ENCODE data around the gene FRMD4A. TPM values are rescaled to one million over a fixed set of nuclear protein-coding genes. Genes with fewer than 3 reads are reported as not detected.

Gene FRMD4A
- total and polyA plus RNA-seq, 10 of the 15 experiments (the other 5 are each of a cell fraction or from before 2014, with no cell fraction given), result 17.8 to 75.2 (median 39.1) TPM

DNA sequence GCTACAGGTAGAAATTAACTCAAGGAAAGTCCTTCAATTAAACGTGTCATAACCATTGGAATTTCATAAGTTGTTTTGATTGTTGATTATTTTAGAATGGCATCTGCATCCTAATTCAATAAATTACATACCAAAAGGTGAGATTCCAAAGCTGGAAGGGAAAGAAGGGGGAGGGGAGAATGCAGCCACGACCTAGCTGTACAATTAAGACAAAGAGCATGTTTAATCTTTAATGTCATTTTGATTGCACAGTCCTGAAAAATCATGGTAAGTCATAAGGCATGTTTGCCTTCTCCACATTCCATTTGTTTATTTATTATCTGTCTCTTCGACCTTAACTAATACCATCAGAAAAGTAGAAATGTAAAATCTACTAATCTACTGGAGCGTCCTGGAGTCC, 358.1 kb downstream of the FRMD4A start (continued):
- no peak for TF ChIP-seq LARP7 (IDR thresholded peaks at IDR 0.05)
- no peak for TF ChIP-seq SREBF2 (IDR thresholded peaks at IDR 0.05; ENCODE audit: low read length)

DNA sequence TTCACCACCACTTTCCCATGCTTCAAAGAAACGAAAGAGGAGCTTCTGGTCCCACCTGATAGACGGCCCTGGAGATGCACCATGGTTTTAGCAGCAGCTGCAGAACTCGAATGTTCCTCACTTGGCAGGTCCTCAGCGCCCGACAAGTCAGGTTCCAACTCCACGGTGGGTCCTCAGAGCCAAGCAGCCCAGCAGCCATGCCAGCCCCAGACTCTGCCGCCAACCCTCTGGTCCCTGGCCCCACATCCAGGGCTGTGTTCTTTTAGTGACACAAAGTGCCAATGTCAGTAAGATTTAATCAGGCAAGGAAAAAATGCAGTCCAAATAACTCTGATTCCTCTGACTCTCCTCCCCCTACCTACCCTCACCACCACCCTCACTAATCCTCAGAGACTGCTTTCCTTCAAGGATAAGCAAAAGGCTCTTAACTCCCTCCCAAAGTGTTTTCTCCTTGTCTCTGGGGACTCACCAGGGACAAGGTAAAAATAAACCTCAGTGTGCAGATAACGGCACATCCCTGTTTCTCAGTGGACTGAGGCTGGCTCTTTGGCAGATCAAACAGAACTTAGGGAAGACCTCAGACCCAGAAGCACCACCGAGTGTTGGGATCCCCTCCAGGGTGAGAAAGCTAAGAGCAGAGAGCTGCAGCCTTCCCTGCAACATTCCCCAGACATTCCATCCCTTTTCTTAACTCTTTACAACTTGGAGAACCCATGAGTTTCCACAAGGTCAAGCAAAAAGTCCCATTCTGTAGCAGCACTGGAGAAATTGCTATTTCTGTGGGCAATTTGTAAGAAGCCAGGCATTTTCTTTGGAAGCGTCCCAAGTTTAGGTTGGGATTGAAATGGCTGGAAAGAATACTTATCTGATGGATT, 358.9 kb downstream of the FRMD4A start:
- POLR2A ChIA-PET, result no interaction called here
- H2AFZ ChIP-seq (ENCODE audit: control insufficient read depth, low read depth, low read length), result no peak overlapping the region
- no peak overlapping the region for H3K9ac ChIP-seq (ENCODE audit: control insufficient read depth, insufficient read depth, low read length)
- no peak overlapping the region for H3K4me2 ChIP-seq (ENCODE audit: control insufficient read depth, insufficient read depth)
- in situ Hi-C loops (cut with MboI) (no loop called here), intact Hi-C loops (cut with micrococcal nuclease; ENCODE audit: unreplicated experiment) (no loop called here)
- peaks cover 13% of the 10 kb centered on the region for H3K4me1 ChIP-seq (ENCODE audit: control insufficient read depth, insufficient read depth, low read length)
- no peaks in the 10 kb centered on the region for H3K79me2 ChIP-seq (ENCODE audit: control insufficient read depth, insufficient read depth, low read length)
- no peak overlapping the region for H3K4me3 ChIP-seq
- CTCF ChIA-PET, result no interaction called here
- SMC1A ChIA-PET (ENCODE audit: uncharacterized antibody, unreplicated experiment), result interaction anchor here (0.7 to 1.1 kb wide), 2 partner anchors 38 to 111 kb away, joined by 3 to 4 read pairs; no protein-coding TSS in a partner anchor
- no peak overlapping the region for H3K27ac ChIP-seq (ENCODE audit: control insufficient read depth, insufficient read depth)
- H4K20me1 ChIP-seq (ENCODE audit: control insufficient read depth, insufficient read depth), result no peaks in the 10 kb centered on the region
- RAD21 ChIA-PET (ENCODE audit: unreplicated experiment), result interaction anchor here (0.8 kb wide), 1 partner anchor 9 kb away, joined by 3 read pairs; no protein-coding TSS in a partner anchor
- ATAC-seq (no peak), FAIRE-seq (no peak), DNase-seq (ENCODE audit: low read depth, low spot score) (no peak)
- H3K36me3 ChIP-seq (ENCODE audit: control insufficient read depth in 2 of 2, insufficient read depth in 2 of 2, low read length in 1 of 2), result no peaks in the 10 kb centered on the region; a peak in 2 of 4 replicates
- BruUV-seq (replicated peaks), result no TSS peak
- TF ChIP-seq, protein P1, sequence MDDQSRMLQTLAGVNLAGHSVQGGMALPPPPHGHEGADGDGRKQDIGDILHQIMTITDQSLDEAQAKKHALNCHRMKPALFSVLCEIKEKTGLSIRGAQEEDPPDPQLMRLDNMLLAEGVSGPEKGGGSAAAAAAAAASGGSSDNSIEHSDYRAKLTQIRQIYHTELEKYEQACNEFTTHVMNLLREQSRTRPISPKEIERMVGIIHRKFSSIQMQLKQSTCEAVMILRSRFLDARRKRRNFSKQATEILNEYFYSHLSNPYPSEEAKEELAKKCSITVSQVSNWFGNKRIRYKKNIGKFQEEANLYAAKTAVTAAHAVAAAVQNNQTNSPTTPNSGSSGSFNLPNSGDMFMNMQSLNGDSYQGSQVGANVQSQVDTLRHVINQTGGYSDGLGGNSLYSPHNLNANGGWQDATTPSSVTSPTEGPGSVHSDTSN (IDR thresholded peaks at IDR 0.05; ENCODE audit: insufficient replicate concordance, low read depth, low read length), result no peak
- TF ChIP-seq ETV6 (conservative IDR thresholded peaks at IDR 0.05 in 1 of 2, IDR thresholded peaks at IDR 0.05 in 1 of 2; ENCODE audit: borderline replicate concordance in 1 of 2, low read depth in 1 of 2) (no peak), CHD4 (IDR thresholded peaks at IDR 0.05) (no peak), SREBF2 (IDR thresholded peaks at IDR 0.05; ENCODE audit: low read length) (no peak), CHD1 (IDR thresholded peaks at IDR 0.05; ENCODE audit: low read depth, low read length) (no peak), SREBF1 (IDR thresholded peaks at IDR 0.05; ENCODE audit: low read length) (no peak), NBN (IDR thresholded peaks at IDR 0.05) (no peak), SMAD5 (IDR thresholded peaks at IDR 0.05; ENCODE audit: low read depth) (no peak), NRF1 (conservative IDR thresholded peaks at IDR 0.05; ENCODE audit: low read depth, low read length) (no peak), MYC (IDR thresholded peaks at IDR 0.05; ENCODE audit: insufficient read depth, insufficient read length, insufficient replicate concordance, low read length, severe bottlenecking) (no peak)
- TF ChIP-seq, protein P2, sequence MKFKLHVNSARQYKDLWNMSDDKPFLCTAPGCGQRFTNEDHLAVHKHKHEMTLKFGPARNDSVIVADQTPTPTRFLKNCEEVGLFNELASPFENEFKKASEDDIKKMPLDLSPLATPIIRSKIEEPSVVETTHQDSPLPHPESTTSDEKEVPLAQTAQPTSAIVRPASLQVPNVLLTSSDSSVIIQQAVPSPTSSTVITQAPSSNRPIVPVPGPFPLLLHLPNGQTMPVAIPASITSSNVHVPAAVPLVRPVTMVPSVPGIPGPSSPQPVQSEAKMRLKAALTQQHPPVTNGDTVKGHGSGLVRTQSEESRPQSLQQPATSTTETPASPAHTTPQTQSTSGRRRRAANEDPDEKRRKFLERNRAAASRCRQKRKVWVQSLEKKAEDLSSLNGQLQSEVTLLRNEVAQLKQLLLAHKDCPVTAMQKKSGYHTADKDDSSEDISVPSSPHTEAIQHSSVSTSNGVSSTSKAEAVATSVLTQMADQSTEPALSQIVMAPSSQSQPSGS (IDR thresholded peaks at IDR 0.05; ENCODE audit: low read length), result no peak
- TF ChIP-seq, protein P3, sequence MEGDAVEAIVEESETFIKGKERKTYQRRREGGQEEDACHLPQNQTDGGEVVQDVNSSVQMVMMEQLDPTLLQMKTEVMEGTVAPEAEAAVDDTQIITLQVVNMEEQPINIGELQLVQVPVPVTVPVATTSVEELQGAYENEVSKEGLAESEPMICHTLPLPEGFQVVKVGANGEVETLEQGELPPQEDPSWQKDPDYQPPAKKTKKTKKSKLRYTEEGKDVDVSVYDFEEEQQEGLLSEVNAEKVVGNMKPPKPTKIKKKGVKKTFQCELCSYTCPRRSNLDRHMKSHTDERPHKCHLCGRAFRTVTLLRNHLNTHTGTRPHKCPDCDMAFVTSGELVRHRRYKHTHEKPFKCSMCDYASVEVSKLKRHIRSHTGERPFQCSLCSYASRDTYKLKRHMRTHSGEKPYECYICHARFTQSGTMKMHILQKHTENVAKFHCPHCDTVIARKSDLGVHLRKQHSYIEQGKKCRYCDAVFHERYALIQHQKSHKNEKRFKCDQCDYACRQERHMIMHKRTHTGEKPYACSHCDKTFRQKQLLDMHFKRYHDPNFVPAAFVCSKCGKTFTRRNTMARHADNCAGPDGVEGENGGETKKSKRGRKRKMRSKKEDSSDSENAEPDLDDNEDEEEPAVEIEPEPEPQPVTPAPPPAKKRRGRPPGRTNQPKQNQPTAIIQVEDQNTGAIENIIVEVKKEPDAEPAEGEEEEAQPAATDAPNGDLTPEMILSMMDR (IDR thresholded peaks at IDR 0.05 in 2 of 3, conservative IDR thresholded peaks at IDR 0.05 in 1 of 3; ENCODE audit: control insufficient read depth in 2 of 3, extremely low read depth in 1 of 3, insufficient read depth in 1 of 3, low read depth in 3 of 3, low read length in 3 of 3), result no peak
- WGBS (ENCODE audit: insufficient coverage, insufficient replicate concordance, low lambda C conversion rate, missing lambda C conversion rate), result 36% methylated on average over 10 of the region's 10 CpGs
- no peaks in the 10 kb centered on the region for H3K9me3 ChIP-seq (replicated peaks; ENCODE audit: control insufficient read depth, insufficient read depth, low read length)
- H3K27me3 ChIP-seq (replicated peaks in 1 of 2; ENCODE audit: control insufficient read depth in 2 of 2, insufficient read depth in 2 of 2, low read length in 1 of 2), result no peaks in the 10 kb centered on the region

All from GM12878 (cell line).